CD4-positive, alpha-beta T cell (primary cell): ENCODE data around the gene GNAO1. TPM values are rescaled to one million over a fixed set of nuclear protein-coding genes. Genes with fewer than 3 reads are reported as not detected.

Experiments
- ATAC-seq: fragments of 200-7000 bp; cut with Tn5 transposase; one replicate; pipeline ENCODE4 v1.10.0; 2022; ENCODE audit warnings: mild to moderate bottlenecking; ENCODE audit not compliant: poor library complexity
- CTCF ChIA-PET: fragments of 350-600 bp; sonication (Branson Sonifier 250); formaldehyde crosslinking; loops from one replicate; lab custom pipeline; 2021; ENCODE audit warnings: antibody characterized with exemption, inconsistent platforms; lab: Charles Lee
- POLR2A ChIA-PET: fragments of 350-600 bp; sonication (Branson Sonifier 250); formaldehyde crosslinking; loops from one replicate; lab custom pipeline; 2021; ENCODE audit warnings: antibody characterized with exemption, inconsistent platforms; lab: Charles Lee
- DNase-seq, 14 experiments: peaks; one replicate each; pipeline ENCODE4 v3.0.0-alpha.2; 2013 to 2020; ENCODE audit warnings: mixed read lengths in 2 of 14
- H3K27ac ChIP-seq, 2 donors: one replicate each; pipeline versions ENCODE4 v1.5.1 to v1.7.0; 2013; ENCODE audit warnings: low read length in 2 of 2, low read depth in 1 of 2, mild to moderate bottlenecking in 1 of 2
- H3K27me3 ChIP-seq, 2 experiments: 1 replicate in 1 of 2; 2 replicates in 1 of 2; pipeline versions ENCODE4 v1.6.1 to v1.7.0; 2013; ENCODE audit warnings: low read length in 2 of 2, control low read depth in 1 of 2, mild to moderate bottlenecking in 1 of 2, moderate library complexity in 1 of 2; ENCODE audit not compliant: insufficient read depth in 2 of 2, control insufficient read depth in 1 of 2
- H3K36me3 ChIP-seq: one replicate; pipeline ENCODE4 v1.6.1; 2013; ENCODE audit warnings: low read length, control low read depth; ENCODE audit not compliant: insufficient read depth
- H3K4me1 ChIP-seq: one replicate; pipeline ENCODE4 v1.6.1; 2013; ENCODE audit warnings: low read length, control low read depth; ENCODE audit not compliant: insufficient read depth
- H3K4me3 ChIP-seq: one replicate; pipeline ENCODE4 v1.5.1; 2013; ENCODE audit warnings: mild to moderate bottlenecking, low read length, moderate library complexity
- H3K9me3 ChIP-seq, 2 experiments: 1 replicate in 1 of 2; 2 replicates in 1 of 2; pipeline versions ENCODE4 v1.6.1 to v1.7.0; 2013; ENCODE audit warnings: low read length in 2 of 2, mild to moderate bottlenecking in 2 of 2, control low read depth in 1 of 2, moderate library complexity in 1 of 2; ENCODE audit not compliant: control insufficient read depth in 1 of 2, insufficient read depth in 1 of 2
- H3K27ac Mint-ChIP-seq: one replicate; pipeline ENCODE4 v1.8.0; 2020; ENCODE audit warnings: mixed read lengths
- H3K27me3 Mint-ChIP-seq: one replicate; pipeline ENCODE4 v1.8.0; 2021; ENCODE audit warnings: mixed read lengths
- H3K36me3 Mint-ChIP-seq: one replicate; pipeline ENCODE4 v1.8.0; 2021; ENCODE audit warnings: low read depth, mixed read lengths
- H3K4me1 Mint-ChIP-seq: one replicate; pipeline ENCODE4 v1.8.0; 2021; ENCODE audit warnings: low read depth, mixed read lengths
- H3K4me3 Mint-ChIP-seq: one replicate; pipeline ENCODE4 v1.8.0; 2020; ENCODE audit warnings: mild to moderate bottlenecking, mixed read lengths
- H3K9me3 Mint-ChIP-seq: one replicate; pipeline ENCODE4 v1.8.0; 2020; ENCODE audit warnings: mixed read lengths
- intact Hi-C, 2 experiments: fragments of 100-400 bp; cut with DNase I in 1 of 2; cut with micrococcal nuclease in 1 of 2; formaldehyde crosslinking; loops; one replicate each; pipeline versions ENCODE4 v1.15.1 to v1.9.0; 2023 to 2025; cut with DNase I, micrococcal nuclease
- total RNA-seq, 174 experiments: library from RNA in 2 of 174; stranded (reverse) in 2 of 174; gene quantifications; one replicate each; pipeline ENCODE4 v1.2.3 and lab custom pipeline; 2021 to 2026
- TF ChIP-seq, protein P1 (sequence below): fragments of 200-600 bp; IDR thresholded peaks from one replicate; pipeline ENCODE4 v1.8.0; 2022; ENCODE audit warnings: antibody characterized with exemption, mild to moderate bottlenecking

GNAO1 gene
- total RNA-seq, 2 experiments from 2014 or later, result 7.3 to 7.9 TPM

DNA sequence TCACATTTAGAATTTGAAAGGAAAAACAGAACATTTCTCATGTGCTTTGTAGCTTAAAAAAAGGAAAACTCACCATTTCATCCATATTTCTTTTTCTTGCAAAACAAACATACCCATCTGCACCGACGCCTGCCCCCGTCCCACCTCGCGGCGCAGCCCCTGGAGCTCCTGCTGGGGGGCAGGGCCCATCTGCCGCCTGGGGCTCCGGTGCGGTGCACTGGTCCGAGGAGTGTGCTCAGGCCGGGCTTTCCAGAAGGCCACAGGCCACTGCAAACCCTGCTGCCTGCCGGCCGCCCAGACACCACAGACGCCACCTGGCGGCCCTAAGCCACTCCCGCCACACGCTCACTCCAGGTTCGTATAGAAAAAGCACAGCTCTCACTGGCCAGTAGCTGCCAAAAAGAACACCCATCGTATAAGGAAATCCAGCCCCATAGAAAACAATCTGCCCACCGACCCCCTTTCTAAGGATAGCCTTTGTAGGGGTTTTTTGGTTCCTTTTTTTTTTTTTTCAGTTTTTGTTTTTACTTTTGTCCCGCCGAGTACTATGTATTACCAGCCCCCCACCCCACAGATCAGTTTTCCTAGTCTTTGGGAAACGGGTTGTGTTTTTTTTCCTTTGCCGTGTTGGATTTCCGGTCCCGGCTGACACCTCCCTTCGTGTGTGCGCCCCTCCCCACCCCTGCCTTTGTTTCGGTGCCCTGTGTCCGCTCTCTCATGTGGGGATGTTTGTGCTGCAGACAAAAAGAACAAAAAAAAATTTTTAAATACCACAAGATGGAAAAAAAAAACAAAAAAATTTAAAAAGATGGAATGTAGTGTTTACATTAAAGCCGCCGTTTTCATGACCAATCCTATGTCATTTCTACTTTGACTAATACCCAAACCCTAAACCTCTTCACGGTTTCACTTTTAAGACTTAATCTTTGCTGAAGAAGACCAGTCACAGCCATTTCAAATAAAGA lies 165.3 kb downstream of the GNAO1 start:
- ChIA-PET CTCF (interaction anchor here (0.7 to 1.3 kb wide), 3 partner anchors 10 to 46 kb away, joined by 3 read pairs; no protein-coding TSS in a partner anchor), POLR2A (interaction anchor here (0.8 to 1.2 kb wide), 2 partner anchors 68 to 163 kb away, joined by 3 read pairs; no protein-coding TSS in a partner anchor)
- no peaks in the 10 kb centered on the region for H3K27me3 Mint-ChIP-seq
- DNase-seq (peak; percentile 25 to 77 (median 48)), ATAC-seq (peak; percentile 75)
- H3K4me3 ChIP-seq, result peak overlapping the region; percentile 55
- peak overlapping the region; percentile 83 for H3K27ac Mint-ChIP-seq
- peak overlapping the region in 1 of 2 donors; percentile 13 for H3K27ac ChIP-seq
- intact Hi-C loops, result loop anchor here in 1 of 2 experiments (5.0 kb wide), 1 partner anchor 889 kb away; no protein-coding TSS in a partner anchor
- no peaks in the 10 kb centered on the region for H3K9me3 ChIP-seq
- peak overlapping the region; percentile 90 for H3K4me3 Mint-ChIP-seq
- H3K27me3 ChIP-seq, result no peaks in the 10 kb centered on the region
- peaks cover 12% of the 10 kb centered on the region for H3K36me3 Mint-ChIP-seq
- peaks cover 31% of the 10 kb centered on the region for H3K4me1 Mint-ChIP-seq
- TF ChIP-seq, protein P1, sequence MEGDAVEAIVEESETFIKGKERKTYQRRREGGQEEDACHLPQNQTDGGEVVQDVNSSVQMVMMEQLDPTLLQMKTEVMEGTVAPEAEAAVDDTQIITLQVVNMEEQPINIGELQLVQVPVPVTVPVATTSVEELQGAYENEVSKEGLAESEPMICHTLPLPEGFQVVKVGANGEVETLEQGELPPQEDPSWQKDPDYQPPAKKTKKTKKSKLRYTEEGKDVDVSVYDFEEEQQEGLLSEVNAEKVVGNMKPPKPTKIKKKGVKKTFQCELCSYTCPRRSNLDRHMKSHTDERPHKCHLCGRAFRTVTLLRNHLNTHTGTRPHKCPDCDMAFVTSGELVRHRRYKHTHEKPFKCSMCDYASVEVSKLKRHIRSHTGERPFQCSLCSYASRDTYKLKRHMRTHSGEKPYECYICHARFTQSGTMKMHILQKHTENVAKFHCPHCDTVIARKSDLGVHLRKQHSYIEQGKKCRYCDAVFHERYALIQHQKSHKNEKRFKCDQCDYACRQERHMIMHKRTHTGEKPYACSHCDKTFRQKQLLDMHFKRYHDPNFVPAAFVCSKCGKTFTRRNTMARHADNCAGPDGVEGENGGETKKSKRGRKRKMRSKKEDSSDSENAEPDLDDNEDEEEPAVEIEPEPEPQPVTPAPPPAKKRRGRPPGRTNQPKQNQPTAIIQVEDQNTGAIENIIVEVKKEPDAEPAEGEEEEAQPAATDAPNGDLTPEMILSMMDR, result peak; percentile 86
- peaks cover 13% of the 10 kb centered on the region for H3K4me1 ChIP-seq
- no peaks in the 10 kb centered on the region for H3K36me3 ChIP-seq
- H3K9me3 Mint-ChIP-seq, result no peaks in the 10 kb centered on the region

DNA sequence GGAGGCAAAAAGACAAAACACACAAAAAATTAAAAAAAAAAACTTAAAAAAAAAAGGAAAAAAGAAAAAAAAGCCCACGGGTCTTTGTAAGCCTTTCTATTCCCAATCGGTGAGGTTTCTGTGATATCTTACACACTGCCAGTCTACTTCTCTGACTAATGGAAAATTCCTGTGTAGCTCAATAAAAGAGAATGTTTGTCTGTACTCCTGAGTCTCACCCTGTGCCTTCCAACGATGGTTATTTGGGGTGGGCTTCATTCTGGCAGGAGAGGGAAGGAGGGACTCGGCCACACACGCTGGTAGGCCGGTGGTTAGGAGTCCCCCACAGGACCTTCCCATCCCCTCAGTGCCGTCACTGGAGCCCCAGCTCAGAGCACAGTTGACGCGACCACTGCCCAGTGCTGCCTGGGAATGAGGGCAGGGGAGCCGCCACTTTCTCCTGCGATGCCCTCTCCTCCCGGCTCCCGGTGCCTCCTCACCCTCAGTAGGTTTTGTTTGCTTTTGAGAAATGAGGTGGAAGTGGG lies 166.0 kb downstream of the GNAO1 start:
- Histone ChIP-seq H3K4me1 (peaks cover 13% of the 10 kb centered on the region), H3K36me3 (peaks cover 4% of the 10 kb centered on the region), H3K27me3 (no peaks in the 10 kb centered on the region), H3K4me3 (peak overlapping the region; percentile 55), H3K27ac (no peak overlapping the region), H3K9me3 (no peaks in the 10 kb centered on the region)
- DNase-seq (peak in 1 of 14 experiments; percentile 11), ATAC-seq (peak; percentile 25)
- Mint-ChIP-seq H3K9me3 (no peaks in the 10 kb centered on the region), H3K4me1 (peaks cover 31% of the 10 kb centered on the region), H3K36me3 (peaks cover 19% of the 10 kb centered on the region), H3K27ac (peak overlapping the region; percentile 83), H3K27me3 (no peaks in the 10 kb centered on the region), H3K4me3 (peak overlapping the region; percentile 90)
- POLR2A ChIA-PET, result interaction anchor here (1.2 kb wide), 1 partner anchor 67 kb away, joined by 3 read pairs; no protein-coding TSS in a partner anchor
- TF ChIP-seq, protein P1, result no peak
- CTCF ChIA-PET, result no interaction called here
- intact Hi-C loops, result loop anchor here in 1 of 2 experiments (5.0 kb wide), 1 partner anchor 890 kb away; no protein-coding TSS in a partner anchor

DNA sequence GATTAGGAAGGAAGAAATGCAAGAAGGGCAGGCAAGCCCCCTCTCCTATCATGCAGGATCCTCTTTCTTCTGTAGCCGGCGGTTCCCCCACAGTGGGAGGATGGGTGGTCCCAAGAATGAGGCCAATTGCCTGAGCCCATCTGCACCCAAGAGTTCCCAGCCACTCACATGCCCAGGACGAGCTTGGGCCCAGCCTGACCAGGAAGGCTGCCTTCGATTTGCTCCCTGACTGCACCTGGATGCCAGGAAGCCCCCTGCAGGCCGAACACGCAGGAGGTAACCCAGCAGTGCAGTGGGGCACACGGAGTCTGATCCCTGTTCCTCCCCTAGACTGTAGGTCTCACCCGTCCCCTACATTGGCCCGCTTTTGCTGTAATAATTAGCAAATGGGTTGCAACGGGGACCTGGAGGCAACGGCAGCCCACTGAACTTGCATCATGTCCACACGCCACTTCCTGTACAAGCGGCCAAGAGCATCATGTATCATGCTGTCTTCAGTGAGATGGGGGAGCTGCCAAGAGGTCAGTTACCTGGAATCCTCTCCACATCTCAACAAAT lies 166.6 kb downstream of the GNAO1 start:
- ATAC-seq (no peak), DNase-seq (peak in 1 of 14 experiments; percentile 15)
- ChIA-PET CTCF (no interaction called here), POLR2A (interaction anchor here (1.2 kb wide), 1 partner anchor 66 kb away, joined by 3 read pairs; no protein-coding TSS in a partner anchor)
- Mint-ChIP-seq H3K27ac (peak overlapping the region; percentile 83), H3K4me1 (peaks cover 31% of the 10 kb centered on the region), H3K9me3 (no peaks in the 10 kb centered on the region), H3K36me3 (peaks cover 25% of the 10 kb centered on the region), H3K4me3 (peak overlapping the region; percentile 90), H3K27me3 (no peaks in the 10 kb centered on the region)
- Histone ChIP-seq H3K9me3 (no peaks in the 10 kb centered on the region), H3K4me1 (peaks cover 13% of the 10 kb centered on the region), H3K27ac (no peak overlapping the region), H3K4me3 (no peak overlapping the region), H3K36me3 (peaks cover 10% of the 10 kb centered on the region), H3K27me3 (no peaks in the 10 kb centered on the region)
- intact Hi-C loops, result loop anchor here in 1 of 2 experiments (5.0 kb wide), 1 partner anchor 891 kb away; no protein-coding TSS in a partner anchor
- TF ChIP-seq, protein P1, result no peak
